NB4 (cell line): ENCODE results near the gene SLC6A18.

Source experiments
- CTCF ChIP-seq: IDR thresholded peaks from one replicate; pipeline ENCODE4 v1.5.1; 2012; ENCODE audit warnings: low read depth, low read length
- MAX ChIP-seq: IDR thresholded peaks from 2 replicates; pipeline ENCODE4 v1.6.1; 2011; ENCODE audit warnings: low read depth, low read length
- MYC ChIP-seq: IDR thresholded peaks from 2 replicates; pipeline ENCODE4 v1.6.1; 2011; ENCODE audit warnings: low read depth, low read length
- POLR2A ChIP-seq: IDR thresholded peaks from 2 replicates; pipeline ENCODE4 v1.6.1; 2011; ENCODE audit warnings: mild to moderate bottlenecking; ENCODE audit not compliant: insufficient read length; ENCODE audit errors: extremely low read depth

GRCh38 chr5:1279443-1280151 is 54.4 kb downstream of the SLC6A18 start:
- TF ChIP-seq CTCF: no peak
- TF ChIP-seq MAX: no peak
- no peak for TF ChIP-seq POLR2A
- no peak for TF ChIP-seq MYC
